CD14-positive monocyte (primary cell): ENCODE measurements around the gene PRH1. TPM values are rescaled to one million over a fixed set of nuclear protein-coding genes. Genes with fewer than 3 reads are reported as not detected.

Experiments used
- DNase-seq, 3 donors: peaks; one replicate each; pipeline ENCODE4 v3.0.0-alpha.2; 2011 to 2022
- H2AFZ ChIP-seq: 2 replicates; pipeline ENCODE4 v1.6.0; 2012; ENCODE audit warnings: mild to moderate bottlenecking, low read depth, low read length, inconsistent platforms; ENCODE audit not compliant: insufficient read depth, poor library complexity, severe bottlenecking
- H3K27ac ChIP-seq, 2 donors: 1 replicate in 1 of 2; 2 replicates in 1 of 2; pipeline ENCODE4 v1.5.1; 2012 to 2013; ENCODE audit warnings: low read length in 2 of 2, control low read depth in 1 of 2, inconsistent platforms in 1 of 2, low read depth in 1 of 2, mild to moderate bottlenecking in 1 of 2
- H3K27me3 ChIP-seq, 2 donors: one replicate each; pipeline versions ENCODE4 v1.6.0 to v1.6.1; 2011 to 2013; ENCODE audit warnings: low read length in 2 of 2; ENCODE audit not compliant: control insufficient read depth in 2 of 2, insufficient read depth in 2 of 2
- H3K36me3 ChIP-seq, 2 donors: replicated peaks in 1 of 2; 1 replicate in 1 of 2; 2 replicates in 1 of 2; pipeline versions ENCODE4 v1.5.1 to v1.6.1; 2012 to 2013; ENCODE audit warnings: low read length in 2 of 2, control low read depth in 1 of 2, inconsistent platforms in 1 of 2, mild to moderate bottlenecking in 1 of 2; ENCODE audit not compliant: insufficient read depth in 2 of 2, control insufficient read depth in 1 of 2
- H3K4me1 ChIP-seq, 2 donors: 1 replicate in 1 of 2; 2 replicates in 1 of 2; pipeline versions ENCODE4 v1.5.1 to v1.6.1; 2012 to 2013; ENCODE audit warnings: low read length in 2 of 2, control low read depth in 1 of 2, inconsistent platforms in 1 of 2, mild to moderate bottlenecking in 1 of 2, moderate library complexity in 1 of 2; ENCODE audit not compliant: insufficient read depth in 2 of 2, control insufficient read depth in 1 of 2
- H3K4me2 ChIP-seq: replicated peaks from 2 replicates; pipeline ENCODE3; 2012; ENCODE audit warnings: low read length, moderate library complexity, mild to moderate bottlenecking; ENCODE audit not compliant: poor library complexity, severe bottlenecking; ENCODE audit errors: extremely low read depth
- H3K4me3 ChIP-seq, 3 experiments: fragments of 200-600 bp in 1 of 3; sonication (generic) in 1 of 3; replicated peaks in 1 of 3; 1 replicate in 2 of 3; 2 replicates in 1 of 3; pipeline ENCODE4 v1.5.1; 2011 to 2013; ENCODE audit warnings: low read length in 3 of 3, mild to moderate bottlenecking in 3 of 3, control low read depth in 2 of 3, low read depth in 2 of 3, inconsistent platforms in 1 of 3, moderate library complexity in 1 of 3
- H3K79me2 ChIP-seq: 2 replicates; pipeline ENCODE4 v1.6.0; 2012; ENCODE audit warnings: mild to moderate bottlenecking, control low read depth, inconsistent platforms, low read length, moderate library complexity; ENCODE audit not compliant: insufficient read depth
- H3K9ac ChIP-seq: 2 replicates; pipeline ENCODE4 v1.6.0; 2017; ENCODE audit warnings: low read length, mild to moderate bottlenecking; ENCODE audit not compliant: insufficient read depth, poor library complexity, severe bottlenecking
- H3K9me3 ChIP-seq, 2 donors: replicated peaks in 1 of 2; 1 replicate in 1 of 2; 2 replicates in 1 of 2; pipeline versions ENCODE4 v1.5.1 to v1.6.1; 2012 to 2013; ENCODE audit warnings: low read length in 2 of 2, control low read depth in 1 of 2; ENCODE audit not compliant: control insufficient read depth in 1 of 2, insufficient read depth in 1 of 2
- H4K20me1 ChIP-seq: 2 replicates; pipeline ENCODE4 v1.6.0; 2012; ENCODE audit warnings: mild to moderate bottlenecking, low read length, control low read depth, moderate library complexity; ENCODE audit not compliant: insufficient read depth
- H3K27ac Mint-ChIP-seq, 7 donors: one replicate each; pipeline ENCODE4 v1.8.0; 2020; ENCODE audit warnings: mild to moderate bottlenecking in 7 of 7, mixed read lengths in 7 of 7, moderate library complexity in 6 of 7, inconsistent platforms in 2 of 7
- H3K27me3 Mint-ChIP-seq, 3 donors: one replicate each; pipeline ENCODE4 v1.8.0; 2021 to 2022; ENCODE audit warnings: low read depth in 3 of 3, mild to moderate bottlenecking in 3 of 3, mixed read lengths in 3 of 3, moderate library complexity in 3 of 3, inconsistent platforms in 1 of 3
- H3K36me3 Mint-ChIP-seq, 2 donors: one replicate each; pipeline ENCODE4 v1.8.0; 2020; ENCODE audit warnings: mixed read lengths in 2 of 2, inconsistent platforms in 1 of 2, mild to moderate bottlenecking in 1 of 2
- H3K4me1 Mint-ChIP-seq: one replicate; pipeline ENCODE4 v1.8.0; 2020; ENCODE audit warnings: mild to moderate bottlenecking, mixed read lengths
- H3K4me3 Mint-ChIP-seq, 2 donors: one replicate each; pipeline ENCODE4 v1.8.0; 2020; ENCODE audit warnings: mild to moderate bottlenecking in 2 of 2, mixed read lengths in 2 of 2, moderate library complexity in 1 of 2
- H3K9me3 Mint-ChIP-seq, 7 donors: one replicate each; pipeline ENCODE4 v1.8.0; 2020 to 2022; ENCODE audit warnings: mixed read lengths in 7 of 7, mild to moderate bottlenecking in 6 of 7, moderate library complexity in 6 of 7, inconsistent platforms in 2 of 7
- CTCF ChIP-seq: fragments of 200-600 bp; IDR thresholded peaks from one replicate; pipeline ENCODE4 v1.8.0; 2022; ENCODE audit warnings: antibody characterized with exemption, mild to moderate bottlenecking
- WGBS: methylation state at CpG from one replicate; pipeline ENCODE4 v1.1.5; 2013; ENCODE audit warnings: missing lambda C conversion rate; ENCODE audit not compliant: insufficient coverage; 5-methylcytosine and 5-hydroxymethylcytosine counted together
- intact Hi-C, 2 donors: fragments of 100-400 bp; cut with micrococcal nuclease; formaldehyde crosslinking; loops; one replicate each; pipeline versions ENCODE4 v1.15.0 to v1.15.1; 2023
- polyA plus RNA-seq, 3 donors: library from polyadenylated mRNA; depleted of rRNA in 1 of 3; unstranded in 2 of 3; stranded (reverse) in 1 of 3; fragments of 300-500 nt in 2 of 3; fragments of >200 nt in 1 of 3; fragmentation: Illumina TruSeq in 2 of 3; gene quantifications; 1 replicate in 2 of 3; 2 replicates in 1 of 3; pipeline ENCODE4 v1.2.3, GENCODE V29; 2012 to 2021

PRH1 gene
- polyA plus RNA-seq, 3 donors = 1.9 to 3.5 (median 2.9) TPM

- H3K9me3 Mint-ChIP-seq = peaks cover 0 to 8% (median 0%) of the 10 kb centered on the region in 7 donors
- no peak for TF ChIP-seq CTCF
- no peaks in the 10 kb centered on the region for H3K36me3 Mint-ChIP-seq
- H3K27me3 Mint-ChIP-seq = no peaks in the 10 kb centered on the region
- no peak overlapping the region for H3K4me3 Mint-ChIP-seq
- Histone ChIP-seq H3K9me3 (peaks cover 0 to 2% of the 10 kb centered on the region in 2 donors), H3K4me3 (no peak overlapping the region), H3K79me2 (no peaks in the 10 kb centered on the region), H3K27ac (no peak overlapping the region), H3K36me3 (no peaks in the 10 kb centered on the region), H3K27me3 (no peaks in the 10 kb centered on the region), H3K4me2 (no peak overlapping the region), H3K9ac (no peak overlapping the region), H2AFZ (no peak overlapping the region), H3K4me1 (no peaks in the 10 kb centered on the region), H4K20me1 (no peaks in the 10 kb centered on the region)
- peaks cover 2% of the 10 kb centered on the region for H3K4me1 Mint-ChIP-seq
- no peak for DNase-seq
- WGBS = no CpG with 5 or more reads among the region's 8 CpGs
- intact Hi-C loops = no loop called here
- H3K27ac Mint-ChIP-seq = no peak overlapping the region
Measured at GRCh38 chr12:10910380-10910779, 26.3 kb upstream of the PRH1 start.

GRCh38 chr12:10909462-10909861 lies 25.4 kb upstream of the PRH1 start, which contains the start of gene TAS2R13:
Gene TAS2R13, minus strand, starts transcription at chr12:10909562. Its CDS starts 264 bp downstream, at chr12:10909298.
- Histone ChIP-seq H3K4me3 (no peak within 1 kb of the TSS), H2AFZ (no peak within 1 kb of the TSS), H3K27me3 (no peaks in the 10 kb centered on the region), H3K79me2 (no peaks in the 10 kb centered on the region), H3K9ac (no peak within 1 kb of the TSS), H3K9me3 (peaks cover 3 to 8% of the 10 kb centered on the region in 2 donors), H3K4me2 (no peak within 1 kb of the TSS), H4K20me1 (no peaks in the 10 kb centered on the region), H3K4me1 (no peaks in the 10 kb centered on the region), H3K27ac (no peak within 1 kb of the TSS), H3K36me3 (no peaks in the 10 kb centered on the region)
- no peak within 1 kb of the TSS for H3K4me3 Mint-ChIP-seq
- no peaks in the 10 kb centered on the region for H3K27me3 Mint-ChIP-seq
- H3K36me3 Mint-ChIP-seq = peaks cover 0 to 3% of the 10 kb centered on the region in 2 donors
- peaks cover 0 to 12% (median 6%) of the 10 kb centered on the region in 7 donors for H3K9me3 Mint-ChIP-seq
- no peak for DNase-seq
- no CpG with 5 or more reads among the region's 1 CpG for whole genome bisulfite sequencing
- intact Hi-C loops = no loop called here
- H3K4me1 Mint-ChIP-seq = peaks cover 2% of the 10 kb centered on the region
- H3K27ac Mint-ChIP-seq = no peak within 1 kb of the TSS
- no peak for TF ChIP-seq CTCF
